ENCODE results near the gene WDR64. TPM values are rescaled to one million over a fixed set of nuclear protein-coding genes. Genes with fewer than 3 reads are reported as not detected.
"Not testable (repeated sequence)": the region's sequence is repeated elsewhere in the genome, so short reads cannot be mapped to it uniquely, and the experiment has no call there.

Gene WDR64
- total RNA-seq, 1 donor from 2014 or later: 0.07 TPM

DNA sequence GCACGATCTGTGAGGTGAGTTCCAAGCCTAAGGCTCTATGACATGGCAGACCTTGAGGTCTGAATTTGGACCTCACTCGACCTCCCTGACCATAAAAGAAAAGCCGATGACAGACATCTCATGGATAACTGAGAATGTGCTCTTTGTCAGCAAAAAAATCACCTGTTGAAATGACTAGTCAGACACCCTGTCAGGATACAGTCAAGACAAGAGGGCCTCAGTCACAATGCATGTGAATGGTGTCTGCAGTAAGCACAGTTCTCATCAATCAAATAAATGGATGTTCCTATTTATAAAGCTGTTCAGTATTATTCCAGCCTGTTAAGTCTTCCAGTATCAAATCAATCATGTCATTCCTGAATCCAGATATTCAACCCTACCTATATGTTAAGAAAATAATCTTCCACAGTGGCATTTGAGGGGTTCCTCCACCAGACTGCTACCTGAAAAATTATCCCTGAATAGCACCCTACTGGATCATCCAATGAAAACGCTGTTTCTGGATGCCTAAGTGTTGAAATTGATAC lies 167.3 kb downstream of the WDR64 start:
- H3K9me3 Mint-ChIP-seq (ENCODE audit: low read depth): no peaks in the 10 kb centered on the region
- H3K27me3 Mint-ChIP-seq: peaks cover 22% of the 10 kb centered on the region
- H3K27ac Mint-ChIP-seq: no peak overlapping the region
- TF ChIP-seq, protein P1, sequence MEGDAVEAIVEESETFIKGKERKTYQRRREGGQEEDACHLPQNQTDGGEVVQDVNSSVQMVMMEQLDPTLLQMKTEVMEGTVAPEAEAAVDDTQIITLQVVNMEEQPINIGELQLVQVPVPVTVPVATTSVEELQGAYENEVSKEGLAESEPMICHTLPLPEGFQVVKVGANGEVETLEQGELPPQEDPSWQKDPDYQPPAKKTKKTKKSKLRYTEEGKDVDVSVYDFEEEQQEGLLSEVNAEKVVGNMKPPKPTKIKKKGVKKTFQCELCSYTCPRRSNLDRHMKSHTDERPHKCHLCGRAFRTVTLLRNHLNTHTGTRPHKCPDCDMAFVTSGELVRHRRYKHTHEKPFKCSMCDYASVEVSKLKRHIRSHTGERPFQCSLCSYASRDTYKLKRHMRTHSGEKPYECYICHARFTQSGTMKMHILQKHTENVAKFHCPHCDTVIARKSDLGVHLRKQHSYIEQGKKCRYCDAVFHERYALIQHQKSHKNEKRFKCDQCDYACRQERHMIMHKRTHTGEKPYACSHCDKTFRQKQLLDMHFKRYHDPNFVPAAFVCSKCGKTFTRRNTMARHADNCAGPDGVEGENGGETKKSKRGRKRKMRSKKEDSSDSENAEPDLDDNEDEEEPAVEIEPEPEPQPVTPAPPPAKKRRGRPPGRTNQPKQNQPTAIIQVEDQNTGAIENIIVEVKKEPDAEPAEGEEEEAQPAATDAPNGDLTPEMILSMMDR (IDR thresholded peaks at IDR 0.05; ENCODE audit: unreplicated experiment): no peak
- H3K4me3 Mint-ChIP-seq (ENCODE audit: low read depth): no peak overlapping the region
- DNase-seq (ENCODE audit: low spot score, unreplicated experiment): no peak
- H3K36me3 Mint-ChIP-seq (ENCODE audit: insufficient read depth): no peaks in the 10 kb centered on the region
- H3K4me1 Mint-ChIP-seq (ENCODE audit: low read depth): no peaks in the 10 kb centered on the region

DNA sequence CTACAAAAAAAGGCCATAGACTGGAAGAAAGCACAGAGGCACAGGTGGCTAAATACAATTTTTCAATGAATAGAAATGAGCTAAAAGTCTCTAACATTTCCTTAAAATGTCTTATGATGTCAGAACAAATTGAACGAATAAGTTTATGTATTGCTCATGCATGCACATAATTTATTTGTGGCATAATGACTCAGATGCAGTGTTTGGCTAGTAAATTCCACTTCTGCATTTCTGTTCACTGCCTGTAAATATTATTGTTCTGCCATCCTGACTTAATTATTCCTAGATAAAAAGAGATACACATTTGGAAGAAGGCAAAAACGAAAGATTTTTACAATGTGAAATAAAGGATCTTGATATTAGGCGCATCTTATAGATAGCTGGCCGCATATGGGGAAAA lies 169.3 kb downstream of the WDR64 start:
- H3K36me3 Mint-ChIP-seq (ENCODE audit: insufficient read depth): no peaks in the 10 kb centered on the region
- no peak overlapping the region for H3K4me3 Mint-ChIP-seq (ENCODE audit: low read depth)
- no peak overlapping the region for H3K27ac Mint-ChIP-seq
- TF ChIP-seq, protein P1 (IDR thresholded peaks at IDR 0.05; ENCODE audit: unreplicated experiment): no peak
- peaks cover 26% of the 10 kb centered on the region for H3K27me3 Mint-ChIP-seq
- H3K4me1 Mint-ChIP-seq (ENCODE audit: low read depth): no peaks in the 10 kb centered on the region
- DNase-seq (ENCODE audit: low spot score, unreplicated experiment): no peak
- no peaks in the 10 kb centered on the region for H3K9me3 Mint-ChIP-seq (ENCODE audit: low read depth)

DNA sequence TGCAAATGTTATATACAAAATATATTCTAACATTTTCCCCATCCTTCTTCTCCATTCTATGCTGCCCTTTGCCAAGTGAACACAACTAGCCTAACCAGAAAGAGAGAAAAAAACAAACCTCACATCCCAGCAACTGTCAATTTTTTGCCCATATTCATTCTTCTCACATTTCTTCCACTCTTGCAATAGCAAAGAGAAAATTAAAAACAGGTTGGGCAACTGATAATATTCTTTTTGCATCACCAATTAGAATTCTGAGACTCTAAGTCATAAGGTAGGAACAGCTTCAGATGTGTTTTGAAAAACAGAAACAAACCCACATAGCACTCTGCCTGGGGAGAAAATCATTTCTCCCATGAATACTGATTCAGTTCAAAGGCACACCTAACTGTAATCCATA lies 170.8 kb downstream of the WDR64 start:
- Mint-ChIP-seq H3K27me3 (peaks cover 19% of the 10 kb centered on the region), H3K9me3 (ENCODE audit: low read depth) (no peaks in the 10 kb centered on the region), H3K36me3 (ENCODE audit: insufficient read depth) (no peaks in the 10 kb centered on the region), H3K27ac (no peak overlapping the region), H3K4me1 (ENCODE audit: low read depth) (no peaks in the 10 kb centered on the region), H3K4me3 (ENCODE audit: low read depth) (no peak overlapping the region)
- no peak for DNase-seq (ENCODE audit: low spot score, unreplicated experiment)
- TF ChIP-seq, protein P1 (IDR thresholded peaks at IDR 0.05; ENCODE audit: unreplicated experiment): no peak

DNA sequence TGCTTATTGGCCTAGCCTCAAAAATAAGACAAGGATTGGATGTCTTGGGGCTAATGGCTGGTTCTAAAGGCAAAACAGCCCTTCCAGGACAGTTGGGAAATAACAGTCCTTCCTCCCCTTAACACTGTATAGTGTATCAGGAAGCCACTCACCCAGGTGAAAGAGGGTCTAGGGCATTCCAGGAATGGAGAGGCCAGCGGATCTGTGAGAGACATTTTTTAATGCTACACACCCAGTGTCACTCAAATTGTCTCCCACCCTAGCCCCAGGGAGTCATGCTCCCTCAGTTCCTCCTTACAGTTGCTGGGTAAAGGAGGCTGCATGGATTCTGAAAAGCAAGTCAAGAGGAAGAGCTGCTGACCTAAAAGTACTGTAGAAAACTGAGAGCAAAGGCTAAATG lies 171.8 kb downstream of the WDR64 start:
- Mint-ChIP-seq H3K4me3 (ENCODE audit: low read depth) (no peak overlapping the region), H3K27ac (no peak overlapping the region), H3K27me3 (peaks cover 12% of the 10 kb centered on the region), H3K9me3 (ENCODE audit: low read depth) (no peaks in the 10 kb centered on the region), H3K36me3 (ENCODE audit: insufficient read depth) (no peaks in the 10 kb centered on the region), H3K4me1 (ENCODE audit: low read depth) (peaks cover 3% of the 10 kb centered on the region)
- DNase-seq (ENCODE audit: low spot score, unreplicated experiment): no peak
- TF ChIP-seq, protein P1 (IDR thresholded peaks at IDR 0.05; ENCODE audit: unreplicated experiment): no peak

DNA sequence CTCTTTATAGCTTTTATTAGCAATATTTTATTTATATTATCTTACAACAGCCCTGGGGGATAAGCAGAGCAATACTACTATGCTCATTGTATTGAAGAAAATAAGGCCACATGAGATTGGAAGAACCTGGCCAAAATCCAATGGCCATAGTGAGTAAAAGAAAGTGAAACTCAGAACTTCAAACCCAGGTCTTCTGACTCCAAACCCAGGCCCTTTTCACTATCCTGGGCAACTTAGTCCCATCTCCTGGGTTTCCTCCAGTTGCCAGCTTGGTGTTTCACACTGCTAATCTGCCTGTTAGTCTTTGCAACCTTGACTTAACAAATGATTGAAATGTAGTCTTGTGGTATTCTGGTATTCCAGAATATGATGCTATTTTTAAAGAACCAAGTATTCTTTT lies 173.5 kb downstream of the WDR64 start:
- no peaks in the 10 kb centered on the region for H3K36me3 Mint-ChIP-seq (ENCODE audit: insufficient read depth)
- TF ChIP-seq, protein P1 (IDR thresholded peaks at IDR 0.05; ENCODE audit: unreplicated experiment): no peak

DNA sequence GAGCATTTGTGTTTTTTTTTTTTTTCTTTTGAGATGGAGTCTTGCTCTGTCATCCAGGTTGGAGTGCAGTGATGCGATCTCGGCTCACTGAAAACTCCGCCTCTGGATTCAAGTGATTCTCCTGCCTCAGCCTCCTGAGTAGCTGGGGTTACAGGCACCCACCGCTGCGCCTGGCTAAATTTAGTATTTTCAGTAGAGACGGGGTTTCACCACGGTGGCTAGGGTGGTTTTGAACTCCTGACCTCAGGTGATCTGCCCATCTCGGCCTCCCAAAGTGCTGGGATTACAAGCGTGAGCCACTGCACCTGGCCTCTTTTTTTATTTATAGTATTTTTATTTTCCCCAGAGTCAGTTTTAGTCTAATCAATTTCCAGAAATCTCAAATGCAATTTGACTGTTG lies 174.5 kb downstream of the WDR64 start:
- not testable (repeated sequence) for H3K9me3 Mint-ChIP-seq (ENCODE audit: low read depth); H3K27ac Mint-ChIP-seq; DNase-seq (ENCODE audit: low spot score, unreplicated experiment); H3K36me3 Mint-ChIP-seq (ENCODE audit: insufficient read depth); H3K4me3 Mint-ChIP-seq (ENCODE audit: low read depth); H3K4me1 Mint-ChIP-seq (ENCODE audit: low read depth)
- H3K27me3 Mint-ChIP-seq: peaks cover 10% of the 10 kb centered on the region

More for the DNA sequence above, 173.5 kb downstream of the WDR64 start:
- Mint-ChIP-seq H3K27me3 (peaks cover 9% of the 10 kb centered on the region), H3K4me3 (ENCODE audit: low read depth) (no peak overlapping the region), H3K4me1 (ENCODE audit: low read depth) (peaks cover 5% of the 10 kb centered on the region), H3K27ac (no peak overlapping the region), H3K9me3 (ENCODE audit: low read depth) (no peaks in the 10 kb centered on the region)
- no peak for DNase-seq (ENCODE audit: low spot score, unreplicated experiment)

Data from progenitor cell of endocrine pancreas (in vitro differentiated cells).